GM18517 (cell line): ENCODE measurements around the gene RPL13.

ENCODE experiments used
- ATAC-seq: cut with Tn5 transposase; IDR thresholded peaks from one replicate; pipeline ENCODE4 v1.9.1; 2021; ENCODE audit warnings: mild to moderate bottlenecking, moderate library complexity; ENCODE audit not compliant: unreplicated experiment

Gene RPL13

GRCh38 chr16:89545044-89545830, 15.2 kb upstream of the RPL13 start:
- no peak for ATAC-seq

GRCh38 chr16:89545831-89546574, 14.5 kb upstream of the RPL13 start:
- ATAC-seq, result no peak

GRCh38 chr16:89546781-89547180, 13.7 kb upstream of the RPL13 start:
- no peak for ATAC-seq

GRCh38 chr16:89547291-89547690, 13.2 kb upstream of the RPL13 start:
- no peak for ATAC-seq

GRCh38 chr16:89547860-89548259, 12.6 kb upstream of the RPL13 start:
- ATAC-seq, result no peak

GRCh38 chr16:89548344-89549006, 12.0 kb upstream of the RPL13 start:
- ATAC-seq, result no peak

GRCh38 chr16:89549007-89549700, 11.3 kb upstream of the RPL13 start:
- no peak for ATAC-seq

- ATAC-seq, result no peak
These were observed 10.0 kb upstream of the RPL13 start for GRCh38 chr16:89550421-89551007.

- ATAC-seq, result no peak
These were observed 8.2 kb upstream of the RPL13 start for GRCh38 chr16:89552329-89552728.

GRCh38 chr16:89552913-89553312, 7.6 kb upstream of the RPL13 start:
- no peak for ATAC-seq

- ATAC-seq, result no peak
These were observed 6.7 kb upstream of the RPL13 start for GRCh38 chr16:89553733-89554132.

- no peak for ATAC-seq
These were observed 6.1 kb upstream of the RPL13 start for GRCh38 chr16:89554343-89554742.

GRCh38 chr16:89555265-89555664, 5.2 kb upstream of the RPL13 start:
- no peak for ATAC-seq

- no peak for ATAC-seq
These were observed 4.7 kb upstream of the RPL13 start for GRCh38 chr16:89555780-89556179.

GRCh38 chr16:89556750-89557689, 3.5 kb upstream of the RPL13 start:
- ATAC-seq, result no peak

- no peak for ATAC-seq
These were observed 2.6 kb upstream of the RPL13 start for GRCh38 chr16:89557690-89558490.

GRCh38 chr16:89561142-89561883, 831 bp downstream of the RPL13 start:
- no peak for ATAC-seq

- ATAC-seq, result no peak
These were observed 1.6 kb downstream of the RPL13 start for GRCh38 chr16:89561884-89562599.
